HG03066 (cell line): ENCODE measurements around the gene RHBDF1.
"Not testable (repeated sequence)": the region's sequence is repeated elsewhere in the genome, so short reads cannot be mapped to it uniquely, and the experiment has no call there.

Source experiments
- ATAC-seq: cut with Tn5 transposase; IDR thresholded peaks from one replicate; pipeline ENCODE4 v1.9.1; 2021; ENCODE audit warnings: low read depth; ENCODE audit not compliant: unreplicated experiment

RHBDF1 gene

DNA sequence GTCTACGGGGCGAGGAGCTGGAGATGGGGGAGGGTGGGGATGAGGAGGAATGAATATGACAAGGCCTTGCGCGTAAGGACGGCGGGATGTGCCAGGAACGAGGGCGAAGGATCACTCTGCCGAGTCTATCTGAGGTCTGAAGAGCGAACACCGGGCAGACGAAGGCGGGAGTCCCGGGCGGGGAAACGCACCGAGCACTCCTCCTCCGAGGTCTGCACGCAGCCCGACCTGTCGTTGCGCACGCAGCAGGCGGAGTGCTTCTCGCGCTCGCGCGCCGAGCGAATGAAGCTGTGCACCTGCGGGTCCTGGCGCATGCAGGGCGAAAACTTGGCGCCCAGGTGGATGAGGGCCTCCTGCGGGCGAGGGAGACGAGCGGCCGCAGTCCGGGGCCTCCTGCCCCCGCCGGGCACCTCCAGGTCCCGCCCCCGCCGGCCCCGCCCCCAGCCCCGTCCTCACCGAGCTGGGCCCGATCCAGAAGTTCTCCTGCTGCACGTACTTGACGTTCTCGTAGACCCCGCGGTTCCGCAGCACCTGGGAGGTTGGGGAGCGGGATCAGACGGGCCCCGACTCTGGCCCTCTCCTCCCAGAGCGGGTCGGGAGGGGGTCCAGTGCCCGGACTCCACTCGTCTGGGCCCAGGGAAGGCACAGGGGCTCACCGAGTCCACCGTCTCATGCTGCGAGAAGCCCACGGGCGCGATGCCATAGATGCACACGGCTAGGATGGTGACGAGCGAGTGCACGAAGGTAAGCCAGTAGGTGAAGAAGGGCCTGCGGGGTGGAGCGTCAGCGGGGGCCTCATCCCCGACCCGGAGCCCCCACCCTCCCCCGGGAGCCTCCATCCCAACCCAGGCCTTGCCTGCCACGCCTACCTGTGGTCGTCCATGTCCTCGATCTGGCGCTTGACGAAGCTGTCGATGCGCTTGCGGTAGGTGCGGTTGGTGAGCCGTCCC is 11.2 kb downstream of the RHBDF1 start:
- ATAC-seq, result no peak

DNA sequence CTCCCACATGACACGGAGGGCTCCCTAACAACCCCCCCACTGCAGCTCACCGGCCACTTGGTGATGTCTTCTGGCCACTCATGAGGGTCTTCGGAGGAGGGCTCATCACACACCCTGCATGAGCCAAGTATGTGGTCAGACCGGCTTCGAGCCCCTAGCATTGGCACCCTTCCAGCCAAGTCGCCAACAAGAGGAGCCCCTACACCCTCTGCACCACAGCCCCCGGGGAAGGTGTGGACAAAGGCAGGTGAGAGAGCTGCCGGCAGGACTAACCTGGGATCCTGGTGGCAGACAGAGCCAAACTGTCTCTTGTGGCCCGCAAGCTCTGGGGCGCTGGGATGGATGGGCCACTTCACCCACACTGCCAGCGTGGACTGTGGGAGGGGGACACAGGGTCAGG is 12.3 kb downstream of the RHBDF1 start:
- ATAC-seq, result no peak

DNA sequence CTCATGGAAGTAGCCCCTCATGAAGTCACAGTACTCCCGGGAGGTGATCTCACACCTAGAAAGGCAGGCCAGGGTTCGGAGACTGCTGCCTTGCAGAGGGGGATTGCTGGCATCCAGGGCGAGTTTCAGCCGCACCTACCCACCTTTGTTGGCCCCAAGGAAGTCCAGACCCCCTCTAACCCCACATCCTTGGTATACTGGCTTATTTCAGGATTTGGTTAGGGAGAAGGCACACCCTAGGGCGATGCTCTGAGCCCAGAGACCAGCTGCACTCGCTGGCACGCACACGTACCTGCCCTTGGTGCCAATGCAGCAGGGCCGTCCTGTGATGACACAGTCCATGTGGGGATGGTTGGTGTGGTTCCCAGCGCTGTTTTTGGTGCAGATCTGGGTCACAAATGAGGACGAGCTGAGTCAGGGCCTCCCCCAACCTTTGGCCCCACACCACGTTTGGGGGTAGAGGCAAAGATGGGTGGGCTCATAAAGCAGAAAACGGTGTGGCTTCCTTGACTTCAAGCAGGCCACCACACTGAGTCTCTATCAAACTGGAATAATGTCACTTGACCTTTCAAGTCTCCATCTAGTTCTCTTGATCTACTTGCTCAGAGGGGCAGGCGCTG is 12.9 kb downstream of the RHBDF1 start:
- ATAC-seq, result no peak

DNA sequence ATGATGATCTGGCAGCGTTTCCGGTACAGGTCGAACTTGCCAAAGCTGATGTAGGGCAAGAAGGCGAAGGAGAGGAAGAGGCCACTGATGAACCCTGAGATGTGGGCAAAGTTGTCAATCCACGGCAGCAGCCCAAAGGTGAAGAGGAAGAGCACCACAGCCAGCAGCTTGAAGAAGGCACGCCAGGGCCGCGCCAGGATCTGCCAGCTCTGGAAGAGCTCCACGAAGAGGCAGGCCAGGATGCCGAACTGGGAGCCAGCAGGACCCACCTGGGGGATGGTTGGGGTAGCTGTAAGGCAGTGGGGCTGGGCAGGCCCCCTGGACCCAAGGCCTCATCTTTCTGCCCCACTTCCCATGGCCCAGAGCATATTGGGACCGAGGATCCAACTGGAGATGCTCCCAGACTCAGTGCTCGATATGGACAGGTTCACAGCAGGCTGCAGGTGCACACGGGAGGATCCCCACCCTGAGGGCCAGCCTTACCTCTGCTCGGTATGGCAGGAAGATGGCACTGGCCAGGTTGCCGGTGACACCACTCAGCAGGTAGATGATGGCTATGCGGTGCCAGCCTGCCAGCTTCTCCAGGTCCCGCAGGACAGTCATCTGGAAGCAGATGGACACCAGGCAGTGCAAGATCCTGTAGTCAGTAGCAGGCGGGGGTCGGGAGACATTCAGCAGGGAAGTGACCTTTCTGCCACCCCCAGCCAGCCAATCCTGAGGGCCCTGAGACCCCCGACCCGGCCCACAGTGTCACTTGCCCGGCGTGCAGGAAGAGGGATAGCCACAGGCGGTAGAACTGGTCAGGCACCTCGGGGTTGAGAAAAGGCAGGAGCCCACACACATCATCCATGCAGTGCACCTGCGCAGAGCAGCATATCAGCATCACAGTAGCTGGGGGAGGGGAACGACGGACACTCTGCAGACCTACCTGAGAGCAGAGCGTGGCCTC is 13.7 kb downstream of the RHBDF1 start:
- no peak for ATAC-seq

DNA sequence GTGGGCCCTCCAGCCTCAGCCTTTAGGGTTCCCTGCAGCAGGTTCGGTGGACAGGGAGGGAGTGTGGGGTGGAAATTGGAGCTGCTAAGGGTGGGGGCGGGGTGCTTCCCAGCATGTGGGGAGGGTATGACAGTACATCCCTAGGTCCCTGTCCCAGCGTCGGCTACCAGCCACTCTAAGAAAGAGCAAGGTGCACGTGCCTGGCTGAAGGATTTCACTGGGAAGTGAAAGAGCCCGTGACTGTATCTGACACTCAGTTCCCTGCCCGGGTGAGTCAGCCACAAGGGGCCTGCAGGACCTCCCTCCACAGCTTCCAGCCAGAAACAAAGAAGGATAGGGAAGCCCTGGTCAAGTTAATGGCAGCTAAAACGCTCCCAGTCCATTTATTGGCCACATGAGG is 14.7 kb downstream of the RHBDF1 start:
- ATAC-seq, result no peak

DNA sequence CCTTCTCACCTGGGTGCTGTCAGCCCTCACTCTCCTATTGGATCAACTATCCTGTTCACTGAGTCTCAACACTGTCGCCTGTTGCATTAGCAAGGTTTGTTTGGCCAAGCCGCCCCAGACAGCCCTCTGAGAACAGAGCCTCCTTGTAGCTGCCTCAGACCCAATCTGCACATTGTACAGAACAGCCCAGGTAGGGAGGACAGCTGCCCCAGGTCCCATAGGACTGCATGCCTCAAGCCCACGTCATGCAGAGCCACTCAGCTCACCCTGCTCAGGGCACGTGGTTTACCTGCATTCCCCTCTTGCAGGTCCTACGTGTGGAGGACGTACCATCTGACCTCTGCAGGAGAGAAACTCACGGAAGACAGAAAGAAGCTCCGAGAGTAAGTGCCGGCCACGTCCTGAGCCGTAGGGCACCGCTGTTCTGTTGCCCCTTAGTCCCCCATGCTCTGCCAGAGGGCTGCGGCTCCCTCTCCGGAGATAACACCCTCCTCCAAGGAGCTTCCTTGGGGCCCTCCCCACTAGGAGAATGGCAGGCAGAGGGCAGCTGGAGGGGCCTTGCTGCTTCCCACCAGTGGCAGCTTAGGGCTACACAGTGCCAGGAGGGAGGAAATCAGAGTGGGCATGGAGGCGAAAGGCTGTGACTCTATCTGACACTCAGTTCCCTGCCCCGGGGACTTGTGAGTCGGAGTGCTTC is 16.1 kb downstream of the RHBDF1 start:
- ATAC-seq, result no peak

DNA sequence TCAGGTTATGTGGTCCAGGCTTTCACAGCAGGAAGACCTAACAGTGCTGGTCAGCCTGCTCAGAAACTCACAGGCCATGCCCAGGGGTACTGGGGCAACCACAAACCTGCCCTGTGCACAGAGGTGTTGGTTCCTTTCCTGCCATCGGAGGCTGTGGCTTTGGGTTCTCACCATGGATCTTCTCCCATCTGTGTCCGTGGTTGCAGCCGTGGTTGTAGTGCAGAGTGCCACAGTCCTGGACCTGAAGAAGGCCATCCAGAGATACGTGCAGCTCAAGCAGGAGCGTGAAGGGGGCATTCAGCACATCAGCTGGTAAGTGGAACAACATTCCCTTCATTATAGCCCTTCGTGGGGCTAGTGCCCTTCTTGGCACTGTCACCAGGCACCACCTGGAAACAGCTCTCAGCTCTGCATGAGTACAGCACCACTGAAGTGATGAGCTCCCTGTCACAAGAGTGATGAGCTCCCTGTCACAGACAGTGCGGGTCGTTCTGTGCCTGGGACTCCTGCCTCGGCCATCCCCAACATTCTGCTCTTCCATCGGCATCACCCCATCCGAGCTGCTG is 16.8 kb downstream of the RHBDF1 start:
- no peak for ATAC-seq

DNA sequence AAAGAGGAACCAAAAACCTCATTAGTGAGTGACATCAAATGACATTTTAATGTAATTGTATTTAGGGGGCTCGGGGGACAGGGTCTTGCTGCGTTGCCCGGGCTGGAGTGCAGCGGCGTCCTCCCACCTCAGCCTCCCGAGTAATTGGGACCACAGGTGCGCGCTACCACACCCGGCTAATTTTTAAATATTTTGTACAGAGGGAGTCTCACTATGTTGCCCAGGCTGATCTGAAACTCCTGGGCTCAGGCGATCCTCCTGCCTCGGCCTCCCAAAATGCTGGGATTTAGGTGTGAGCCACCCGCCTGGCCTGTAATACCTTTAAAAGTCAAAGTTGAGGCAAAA is 18.2 kb downstream of the RHBDF1 start:
- ATAC-seq, result no peak

DNA sequence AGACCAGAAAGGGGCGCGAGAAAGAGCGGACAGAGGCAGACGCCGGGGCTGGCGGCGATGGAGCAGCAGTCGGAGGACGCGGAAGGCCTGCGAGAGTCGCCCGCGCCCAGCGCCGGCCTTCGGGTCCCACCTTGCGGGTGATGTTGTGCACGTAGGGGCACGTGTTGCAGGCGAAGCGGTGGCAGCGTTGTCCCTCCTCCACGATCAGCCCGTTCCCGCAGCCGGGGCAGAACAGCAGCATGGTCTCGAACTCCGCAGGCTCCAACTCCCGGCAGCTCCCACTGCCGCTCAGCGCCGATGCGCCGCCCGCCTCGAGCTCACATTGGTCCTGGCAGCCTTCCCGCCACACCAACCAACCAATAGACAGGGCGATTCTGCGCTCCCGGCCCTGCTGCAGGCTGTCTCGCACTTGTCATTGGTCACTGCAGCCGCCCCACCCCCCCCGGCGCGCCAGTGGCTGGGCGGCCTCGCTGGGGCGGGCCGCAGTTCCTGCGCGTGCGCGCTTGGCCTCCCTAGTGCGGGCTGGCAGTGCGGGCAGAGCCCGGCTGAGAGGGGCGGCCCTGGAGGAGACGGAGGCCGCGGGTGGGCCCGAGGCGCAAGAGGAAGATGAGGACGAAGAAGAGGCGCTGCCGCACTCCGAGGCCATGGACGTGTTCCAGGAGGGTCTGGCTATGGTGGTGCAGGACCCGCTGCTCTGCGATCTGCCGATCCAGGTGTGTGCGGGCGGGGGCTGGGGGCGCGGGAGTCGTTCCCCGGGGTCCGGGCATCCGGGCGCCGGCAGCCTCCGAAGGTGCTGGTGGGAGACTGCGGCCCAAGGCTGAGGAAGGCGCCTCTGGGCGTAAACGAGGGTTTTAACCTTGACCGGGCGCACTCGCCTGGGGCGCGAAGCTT is 18.8 kb downstream of the RHBDF1 start, which contains the start of the genes POLR3K and SNRNP25:
TSS of gene POLR3K (minus strand) at position 263 of the 891 bp plus-strand sequence. CDS start at position 241, 22 bp downstream.
TSS of gene SNRNP25 (plus strand) at position 483 of the 891 bp plus-strand sequence. CDS start at position 672, 189 bp downstream.
- peak; percentile 93 for ATAC-seq

DNA sequence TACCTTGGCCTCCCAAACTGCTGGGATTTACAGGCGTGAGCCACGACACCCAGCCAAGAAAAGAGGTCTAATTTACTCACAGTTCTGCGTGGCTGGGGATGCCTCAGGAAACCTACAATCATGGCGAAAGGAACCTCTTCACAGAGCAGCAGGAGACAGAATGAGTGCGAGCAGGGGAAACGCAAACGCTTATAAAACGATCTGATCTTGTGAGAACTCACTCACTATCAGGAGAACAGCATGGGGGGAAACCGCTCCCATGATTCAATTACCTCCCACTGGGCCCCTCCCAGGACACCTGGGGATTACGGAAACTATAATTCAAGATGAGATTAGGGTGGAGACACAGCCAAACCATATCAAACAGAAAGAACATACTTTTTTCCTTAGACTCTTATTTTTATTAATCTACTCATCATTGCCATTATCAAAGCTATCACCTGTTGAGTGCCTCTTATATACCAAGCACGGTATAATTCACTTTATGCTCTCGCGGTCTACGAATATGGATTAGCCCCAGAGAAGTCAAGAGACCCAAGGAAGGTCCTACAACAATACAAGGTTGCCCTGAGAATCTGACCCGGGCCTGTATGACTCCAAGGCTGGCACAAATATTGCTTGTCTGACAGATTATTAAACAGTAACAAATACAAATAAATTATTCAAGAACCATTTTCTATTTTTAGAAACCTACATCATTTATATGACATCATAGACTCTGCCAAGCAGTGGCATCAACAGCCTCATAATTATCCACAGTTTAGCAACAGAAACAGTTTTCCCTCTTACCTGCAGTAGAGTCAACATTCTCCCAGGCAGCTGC is 21.5 kb downstream of the RHBDF1 start:
- no peak for ATAC-seq

DNA sequence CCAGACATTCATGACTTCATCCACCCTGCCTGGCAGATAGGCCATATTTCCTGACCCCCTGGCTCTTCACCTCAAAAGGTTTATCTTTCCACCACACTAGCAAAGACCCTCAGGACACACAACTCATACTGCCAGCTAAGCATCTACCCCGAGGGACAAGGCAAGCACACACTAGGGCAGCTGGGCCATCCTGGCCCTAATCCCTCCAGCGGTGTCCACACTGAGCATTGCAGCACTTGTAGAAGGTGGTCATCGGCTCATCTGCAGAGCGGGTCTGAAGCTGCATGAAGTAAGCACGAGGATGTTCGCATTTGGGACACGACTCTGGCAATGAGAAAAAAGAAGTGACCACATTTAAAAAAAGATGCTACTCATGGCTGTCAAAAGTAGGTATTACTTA is 25.2 kb downstream of the RHBDF1 start:
- no peak for ATAC-seq

DNA sequence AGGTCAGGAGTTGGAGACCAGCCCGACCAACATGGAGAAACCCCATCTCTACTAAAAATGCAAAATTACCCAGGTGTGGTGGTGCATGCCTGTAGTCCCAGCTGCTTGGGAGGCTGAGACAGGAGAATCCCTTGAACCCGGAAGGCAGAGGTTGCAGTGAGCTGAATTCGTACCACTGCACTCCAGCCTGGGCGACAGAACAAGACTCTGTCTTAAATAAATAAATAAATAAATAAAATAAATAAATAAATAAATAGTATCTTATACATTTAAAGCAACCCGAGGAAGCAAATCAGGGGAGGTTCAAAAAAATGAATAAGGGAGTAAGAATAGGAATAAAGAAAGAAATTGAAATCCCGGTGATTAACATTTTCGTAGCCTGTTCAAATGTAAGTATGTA is 25.9 kb downstream of the RHBDF1 start:
- not testable (repeated sequence) for ATAC-seq

DNA sequence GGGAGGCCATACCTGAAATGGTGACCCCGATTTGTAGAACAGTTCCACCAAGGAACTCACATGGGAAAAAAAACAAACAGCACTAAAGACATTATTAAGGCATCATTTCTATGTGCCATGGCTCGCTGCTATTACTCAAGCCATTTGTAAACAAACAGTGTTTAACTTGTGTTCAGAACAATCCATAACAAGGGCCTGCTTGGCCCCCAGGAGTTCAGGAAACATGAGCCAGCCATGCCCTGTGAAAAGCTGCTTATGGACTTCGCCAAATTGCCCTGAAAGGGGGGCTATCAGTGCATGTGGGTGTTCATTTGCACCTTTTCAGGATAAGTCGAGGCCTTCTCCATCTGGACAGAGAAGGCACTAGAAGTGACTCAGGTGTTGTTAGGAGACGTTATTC is 27.0 kb downstream of the RHBDF1 start:
- ATAC-seq, result no peak

DNA sequence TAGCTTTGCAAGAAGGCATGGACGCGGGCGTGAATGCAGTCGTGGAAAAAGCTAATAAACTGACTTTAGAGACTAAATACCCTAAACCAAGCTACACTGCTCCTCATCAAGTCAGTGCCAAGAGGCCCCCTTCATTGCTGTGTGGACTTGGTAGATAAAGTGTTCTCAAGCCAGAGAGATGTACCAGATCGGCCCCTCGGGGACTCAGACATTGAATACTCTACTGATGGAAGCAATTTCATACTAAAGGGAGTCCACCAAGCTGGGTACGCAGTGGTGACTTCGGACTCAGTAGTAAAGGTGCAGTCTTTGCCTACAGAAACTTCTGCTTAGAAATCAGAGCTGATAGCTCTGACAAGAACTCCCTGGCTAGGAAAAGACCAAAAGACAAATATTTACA is 27.8 kb downstream of the RHBDF1 start:
- ATAC-seq, result no peak

DNA sequence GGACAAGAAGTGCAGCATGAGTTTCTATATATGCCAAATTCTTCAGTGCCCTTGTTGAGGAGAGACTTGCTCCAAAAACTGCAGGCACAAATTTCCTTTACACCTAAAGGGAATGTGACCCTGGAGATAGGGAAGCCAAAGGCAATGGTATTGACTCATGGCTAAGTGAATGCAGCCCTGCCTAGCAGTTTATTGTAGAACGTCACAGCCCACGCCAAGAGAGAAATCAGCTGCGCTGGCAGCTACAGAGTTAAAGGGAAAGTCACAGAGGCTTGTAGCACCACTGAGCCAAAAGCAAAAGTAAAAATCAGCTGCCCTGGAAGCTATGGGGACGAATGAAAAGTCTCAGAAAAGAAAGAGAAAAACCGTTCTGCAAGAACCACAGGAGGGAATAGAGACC is 29.1 kb downstream of the RHBDF1 start:
- ATAC-seq, result no peak

DNA sequence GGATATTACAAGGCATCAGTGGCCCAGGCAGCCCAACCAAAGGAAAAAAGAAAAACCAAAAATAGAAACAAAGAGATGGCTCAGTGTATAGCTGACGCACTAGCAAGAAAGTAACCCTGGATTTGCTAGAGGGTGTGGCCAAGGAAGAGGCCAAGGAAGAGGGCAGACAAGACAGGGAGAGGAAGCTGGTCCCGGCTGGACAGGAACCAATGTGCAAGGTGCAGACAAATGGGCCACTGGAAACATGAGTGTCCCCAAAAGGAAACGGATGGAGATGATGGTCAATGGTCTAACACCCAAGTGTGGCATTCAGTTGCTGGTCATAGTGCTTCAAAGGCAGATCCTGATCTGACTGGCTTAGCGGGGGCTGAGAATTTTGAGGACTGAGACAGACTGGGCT is 29.7 kb downstream of the RHBDF1 start:
- ATAC-seq, result no peak

DNA sequence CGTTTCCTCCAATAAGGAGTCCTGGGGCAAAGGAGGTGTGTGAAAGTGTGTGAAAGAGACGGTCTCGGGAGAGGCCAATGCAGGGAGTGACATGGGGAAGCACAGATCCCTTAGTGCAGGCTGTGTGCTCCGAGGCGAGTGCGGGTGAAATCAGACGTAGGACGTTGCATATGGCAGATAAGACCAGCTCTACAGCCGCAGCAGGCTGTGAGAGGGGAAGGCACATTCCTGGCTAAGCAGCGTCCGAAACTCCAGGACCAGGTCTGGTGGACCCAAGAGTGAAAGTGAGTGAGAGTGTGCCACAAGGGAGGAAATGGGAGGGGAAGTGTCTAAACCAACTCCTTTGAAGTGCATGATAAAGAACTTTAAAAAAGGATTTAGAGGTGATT is 30.4 kb downstream of the RHBDF1 start:
- no peak for ATAC-seq

DNA sequence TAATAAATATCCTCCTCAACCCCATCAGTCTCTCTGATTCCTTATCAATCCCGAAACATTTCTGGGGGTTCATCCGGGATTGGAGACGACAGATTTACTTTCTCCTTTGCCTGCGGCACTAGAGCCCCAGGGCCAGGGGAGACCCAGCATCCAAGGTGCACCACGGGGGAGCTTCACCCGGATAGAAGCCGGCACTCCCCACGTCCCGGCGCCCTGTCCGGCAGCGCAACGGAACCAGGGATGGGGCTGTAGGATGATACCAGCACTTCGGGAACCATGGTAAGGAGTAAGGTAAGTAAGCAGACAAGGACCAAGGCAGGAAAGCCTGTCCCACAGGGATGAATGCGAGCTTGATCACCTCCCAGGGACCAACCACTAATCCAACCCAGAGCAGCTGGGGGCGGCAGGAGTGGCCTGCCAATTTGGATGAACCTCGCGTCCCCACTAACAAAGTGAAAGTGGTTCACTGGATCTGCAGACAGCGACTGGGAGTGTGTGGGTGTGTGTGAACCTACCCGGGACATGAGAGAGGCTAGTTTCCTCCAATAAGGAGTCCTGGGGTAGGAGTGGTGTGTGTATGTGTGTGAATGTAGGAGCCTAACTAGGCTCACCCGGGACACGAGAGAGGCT is 30.9 kb downstream of the RHBDF1 start:
- no peak for ATAC-seq
